Effector CD8-positive, alpha-beta T cell (primary cell): ENCODE data around the gene IL18BP.

ENCODE experiments used
- DNase-seq: peaks from one replicate; lab custom pipeline; 2025; lab: John Stamatoyannopoulos, UW

IL18BP gene

DNA sequence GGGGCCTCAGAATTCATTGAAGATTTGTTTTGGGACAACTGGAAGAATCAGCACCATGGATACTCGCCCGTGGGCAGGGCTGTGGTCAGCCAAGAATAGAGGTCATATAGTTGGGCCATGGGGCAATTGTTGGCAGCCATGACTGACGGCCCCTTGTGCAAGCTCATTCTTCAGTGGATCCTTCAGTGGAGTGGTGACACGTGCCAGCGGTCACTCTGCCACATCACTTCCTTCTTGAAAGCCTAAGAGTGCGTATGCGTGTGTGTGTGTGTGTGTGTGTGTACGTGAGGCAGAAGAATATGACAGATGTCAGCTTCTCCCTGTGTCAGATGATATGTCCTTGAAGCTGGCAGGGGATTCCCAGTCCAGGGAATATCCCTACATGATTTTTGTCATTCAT is 1.8 kb upstream of the IL18BP start:
- DNase-seq, result no peak

DNA sequence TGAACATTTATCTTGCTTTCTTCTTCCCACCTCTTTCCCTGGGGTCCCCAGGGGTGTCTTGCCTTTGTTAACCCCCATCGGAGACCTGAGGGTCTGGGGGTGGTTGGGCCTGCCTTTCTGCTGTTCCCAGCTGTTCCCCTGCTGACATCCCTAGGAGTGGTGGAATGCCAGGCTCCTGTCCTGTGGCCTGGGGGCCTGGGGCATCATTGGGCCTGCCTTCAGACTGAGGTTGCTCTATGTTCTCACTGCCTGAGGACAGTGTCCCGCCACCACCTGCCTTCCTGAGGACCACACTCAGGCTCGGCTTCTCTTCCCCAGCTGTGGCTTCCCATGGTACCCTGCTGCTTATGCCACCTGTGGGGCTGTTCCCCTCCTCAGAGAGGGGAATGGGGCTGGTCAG is 1.1 kb upstream of the IL18BP start:
- DNase-seq, result no peak

DNA sequence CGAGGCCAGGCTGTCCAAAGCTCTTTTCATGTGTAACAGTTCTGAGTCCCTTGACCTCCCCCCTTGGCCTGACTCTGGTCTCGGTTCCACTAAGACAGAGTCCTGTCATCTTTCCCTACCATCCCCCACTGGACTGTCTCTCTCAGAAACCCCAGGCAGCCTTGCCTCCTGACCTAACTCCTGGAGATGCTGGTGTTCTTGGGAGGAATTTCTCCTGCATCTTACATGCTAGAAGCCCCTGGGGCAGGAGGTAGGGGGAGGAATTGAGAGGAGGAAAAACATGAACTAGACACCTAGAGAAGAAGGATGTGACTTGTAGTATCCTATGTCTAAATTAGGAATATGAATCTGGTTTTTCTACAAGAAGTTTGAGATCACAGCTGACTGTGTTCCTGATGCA is 648 bp upstream of the IL18BP start:
- DNase-seq, result no peak

DNA sequence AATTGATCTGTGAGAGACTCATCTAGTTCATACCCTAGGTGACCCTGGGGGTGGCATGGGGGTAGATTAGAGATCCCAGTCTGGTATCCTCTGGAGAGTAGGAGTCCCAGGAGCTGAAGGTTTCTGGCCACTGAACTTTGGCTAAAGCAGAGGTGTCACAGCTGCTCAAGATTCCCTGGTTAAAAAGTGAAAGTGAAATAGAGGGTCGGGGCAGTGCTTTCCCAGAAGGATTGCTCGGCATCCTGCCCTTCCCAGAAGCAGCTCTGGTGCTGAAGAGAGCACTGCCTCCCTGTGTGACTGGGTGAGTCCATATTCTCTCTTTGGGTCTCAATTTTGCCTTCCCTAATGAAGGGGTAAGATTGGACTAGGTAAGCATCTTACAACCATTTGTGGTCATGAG is 653 bp downstream of the IL18BP start:
- DNase-seq, result no peak

DNA sequence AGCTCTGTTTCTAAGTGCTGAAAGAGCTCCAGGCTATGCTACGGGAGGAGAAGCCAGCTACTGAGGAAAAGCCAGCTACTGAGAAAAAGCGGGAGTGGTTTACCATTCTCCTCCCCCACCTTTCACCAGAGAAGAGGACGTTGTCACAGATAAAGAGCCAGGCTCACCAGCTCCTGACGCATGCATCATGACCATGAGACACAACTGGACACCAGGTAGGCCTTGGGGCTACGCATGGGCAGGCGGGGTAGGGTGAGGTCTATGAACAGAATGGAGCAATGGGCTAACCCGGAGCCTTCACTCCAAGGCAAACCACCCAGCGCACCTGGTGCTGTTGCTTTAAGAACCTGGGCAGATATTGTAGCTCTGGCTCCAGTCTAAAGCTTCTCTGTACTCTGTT is 1.1 kb downstream of the IL18BP start:
- DNase-seq, result no peak

DNA sequence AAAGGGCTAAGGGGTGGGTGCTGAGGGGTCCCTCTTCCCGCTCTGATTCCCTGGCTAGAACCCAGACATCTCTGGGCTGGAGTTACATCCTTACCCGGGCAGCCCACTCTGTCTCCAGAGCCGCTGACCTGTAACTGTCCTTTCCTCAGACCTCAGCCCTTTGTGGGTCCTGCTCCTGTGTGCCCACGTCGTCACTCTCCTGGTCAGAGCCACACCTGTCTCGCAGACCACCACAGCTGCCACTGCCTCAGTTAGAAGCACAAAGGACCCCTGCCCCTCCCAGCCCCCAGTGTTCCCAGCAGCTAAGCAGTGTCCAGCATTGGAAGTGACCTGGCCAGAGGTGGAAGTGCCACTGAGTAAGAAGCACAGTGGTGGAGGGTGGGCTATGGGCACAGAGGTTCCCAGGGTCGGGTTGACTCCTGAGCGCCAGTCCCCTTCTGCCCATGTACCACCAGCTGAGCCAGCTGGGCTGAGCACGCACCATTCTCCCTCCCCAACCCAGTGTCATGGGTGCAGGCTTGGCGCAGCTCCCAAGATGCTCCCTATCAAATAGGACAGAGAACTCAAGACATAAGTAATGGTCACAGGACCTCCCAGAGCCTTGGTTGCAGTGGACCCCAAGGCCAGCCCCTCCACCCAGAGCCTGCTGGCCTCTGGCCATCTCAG is 1.6 kb downstream of the IL18BP start:
- no peak for DNase-seq

DNA sequence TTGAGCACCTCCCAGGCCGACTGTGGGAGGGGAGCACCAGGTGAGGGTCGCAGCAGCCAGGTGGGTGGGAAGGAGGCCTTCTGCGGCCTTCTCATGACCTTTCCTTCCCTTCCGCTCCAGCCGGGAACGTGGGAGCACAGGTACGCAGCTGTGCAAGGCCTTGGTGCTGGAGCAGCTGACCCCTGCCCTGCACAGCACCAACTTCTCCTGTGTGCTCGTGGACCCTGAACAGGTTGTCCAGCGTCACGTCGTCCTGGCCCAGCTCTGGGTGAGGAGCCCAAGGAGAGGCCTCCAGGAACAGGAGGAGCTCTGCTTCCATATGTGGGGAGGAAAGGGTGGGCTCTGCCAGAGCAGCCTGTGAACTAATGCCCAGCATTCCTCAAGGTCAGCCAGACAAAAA is 2.6 kb downstream of the IL18BP start:
- no peak for DNase-seq

DNA sequence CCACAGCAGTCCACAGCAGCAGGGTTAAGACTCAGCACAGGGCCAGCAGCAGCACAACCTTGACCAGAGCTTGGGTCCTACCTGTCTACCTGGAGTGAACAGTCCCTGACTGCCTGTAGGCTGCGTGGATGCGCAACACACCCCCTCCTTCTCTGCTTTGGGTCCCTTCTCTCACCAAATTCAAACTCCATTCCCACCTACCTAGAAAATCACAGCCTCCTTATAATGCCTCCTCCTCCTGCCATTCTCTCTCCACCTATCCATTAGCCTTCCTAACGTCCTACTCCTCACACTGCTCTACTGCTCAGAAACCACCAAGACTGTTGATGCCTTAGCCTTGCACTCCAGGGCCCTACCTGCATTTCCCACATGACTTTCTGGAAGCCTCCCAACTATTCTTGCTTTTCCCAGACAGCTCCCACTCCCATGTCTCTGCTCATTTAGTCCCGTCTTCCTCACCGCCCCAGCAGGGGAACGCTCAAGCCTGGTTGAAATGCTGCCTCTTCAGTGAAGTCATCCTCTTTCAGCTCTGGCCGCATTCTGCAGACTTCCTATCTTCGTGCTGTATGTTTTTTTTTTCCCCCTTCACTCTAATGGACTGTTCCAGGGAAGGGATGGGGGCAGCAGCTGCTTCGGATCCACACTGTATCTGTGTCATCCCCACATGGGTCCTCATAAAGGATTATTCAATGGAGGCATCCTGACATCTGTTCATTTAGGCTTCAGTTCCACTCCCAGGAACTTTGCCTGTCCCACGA is 3.3 kb downstream of the IL18BP start:
- DNase-seq, result no peak

DNA sequence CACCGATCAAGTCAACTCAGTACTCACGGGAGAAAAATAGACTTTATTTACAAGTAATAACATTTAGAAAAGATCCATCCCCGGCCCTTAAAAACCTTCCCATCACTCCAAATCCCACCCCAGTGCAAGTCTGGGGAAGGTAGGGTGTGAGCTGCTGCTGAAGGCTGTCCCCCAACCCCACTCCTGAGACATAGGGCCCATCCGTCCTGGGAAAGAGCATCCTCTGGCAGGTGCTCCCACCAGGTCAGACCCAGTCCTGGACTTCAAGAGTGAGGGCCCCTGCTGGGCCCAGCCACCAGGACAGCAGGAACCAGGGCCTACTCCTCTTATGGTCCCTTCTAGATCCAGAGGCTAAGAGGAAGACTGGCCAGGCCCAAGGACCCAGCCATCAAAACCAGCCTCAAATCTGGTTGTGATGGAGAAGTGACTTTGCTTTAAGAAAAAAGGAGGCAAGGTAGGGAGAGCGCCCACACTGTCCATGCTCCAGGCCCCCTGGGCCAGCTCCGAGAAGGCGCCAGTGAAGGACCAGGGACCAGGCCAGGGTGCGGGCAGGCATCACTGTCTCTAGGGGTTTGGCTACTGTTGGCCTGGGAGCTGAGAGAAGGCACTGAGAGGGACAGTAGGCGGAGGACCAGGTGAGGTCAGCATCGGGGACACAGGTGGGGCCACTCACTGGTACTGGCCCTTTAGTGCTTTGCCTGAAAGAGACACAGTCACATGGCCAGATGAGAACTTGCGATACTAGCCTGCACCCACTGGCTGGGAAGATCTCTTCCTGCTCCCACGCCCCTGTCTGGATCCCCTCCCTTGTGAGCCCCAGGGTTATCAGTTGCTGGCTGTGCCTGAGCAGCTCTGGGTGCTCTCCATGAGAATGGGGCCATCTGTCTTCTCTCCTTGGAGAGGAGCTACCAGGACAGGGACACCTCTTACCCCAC is 4.4 kb downstream of the IL18BP start:
- no peak for DNase-seq

DNA sequence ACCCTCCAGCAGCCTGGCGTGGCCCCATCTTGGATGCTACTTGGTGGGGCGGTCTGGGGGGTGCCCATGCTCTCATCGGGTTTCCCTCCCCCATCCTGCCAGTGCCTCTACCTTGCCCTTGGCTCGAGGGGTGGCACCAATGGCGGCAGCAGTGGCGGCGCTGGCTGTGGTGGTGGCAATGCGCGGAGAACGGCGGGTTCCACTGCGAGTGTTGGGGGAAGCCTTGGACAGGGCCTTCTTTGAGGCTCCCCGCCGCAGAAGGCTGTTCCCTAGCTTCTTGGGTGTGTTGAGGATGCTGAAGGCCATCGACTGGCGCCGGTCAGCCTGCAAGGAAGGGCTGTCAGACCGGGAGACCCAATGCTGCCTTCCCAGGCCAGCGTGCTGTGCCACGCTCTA is 5.1 kb downstream of the IL18BP start:
- no peak for DNase-seq

DNA sequence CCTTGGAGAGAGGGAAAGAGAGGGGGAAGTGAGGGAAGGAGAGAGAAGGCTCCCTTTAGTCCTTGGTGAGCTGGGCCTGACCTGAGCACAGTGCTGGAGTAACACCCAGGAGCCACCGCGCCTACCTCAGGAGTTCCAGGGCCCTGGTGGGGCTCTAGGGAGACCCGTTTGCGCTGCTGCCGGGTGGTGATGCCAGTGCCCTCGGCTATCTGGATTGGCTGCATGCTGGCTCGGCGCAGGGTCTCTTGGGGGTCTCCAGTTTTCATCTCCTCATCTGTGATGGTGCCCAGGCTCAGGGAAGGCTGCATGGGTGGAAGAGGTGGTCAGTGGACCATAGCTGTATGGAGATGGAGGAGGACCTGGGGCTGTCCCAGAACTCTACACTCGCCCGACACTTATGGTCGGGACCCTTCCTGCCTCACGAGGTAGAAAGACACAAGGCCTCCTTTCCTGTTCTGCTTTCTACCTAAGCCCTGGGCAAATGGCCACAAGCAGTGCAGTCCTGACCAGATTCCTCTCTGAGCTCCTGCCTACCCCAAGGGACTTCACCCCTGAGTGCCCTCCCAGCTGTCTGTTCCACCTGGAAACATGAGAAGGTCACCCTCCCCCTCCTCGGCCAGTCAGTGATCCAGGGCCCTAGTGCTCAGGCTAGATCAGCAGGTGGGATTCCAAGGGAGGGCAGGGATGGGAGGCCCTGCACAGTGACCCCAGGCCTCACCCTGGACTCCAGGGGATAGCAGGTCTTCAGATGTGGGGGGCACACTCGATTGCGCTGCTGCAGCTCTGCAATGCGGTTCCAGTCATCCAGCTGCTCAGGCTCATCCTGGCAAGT is 6.0 kb downstream of the IL18BP start:
- no peak for DNase-seq

DNA sequence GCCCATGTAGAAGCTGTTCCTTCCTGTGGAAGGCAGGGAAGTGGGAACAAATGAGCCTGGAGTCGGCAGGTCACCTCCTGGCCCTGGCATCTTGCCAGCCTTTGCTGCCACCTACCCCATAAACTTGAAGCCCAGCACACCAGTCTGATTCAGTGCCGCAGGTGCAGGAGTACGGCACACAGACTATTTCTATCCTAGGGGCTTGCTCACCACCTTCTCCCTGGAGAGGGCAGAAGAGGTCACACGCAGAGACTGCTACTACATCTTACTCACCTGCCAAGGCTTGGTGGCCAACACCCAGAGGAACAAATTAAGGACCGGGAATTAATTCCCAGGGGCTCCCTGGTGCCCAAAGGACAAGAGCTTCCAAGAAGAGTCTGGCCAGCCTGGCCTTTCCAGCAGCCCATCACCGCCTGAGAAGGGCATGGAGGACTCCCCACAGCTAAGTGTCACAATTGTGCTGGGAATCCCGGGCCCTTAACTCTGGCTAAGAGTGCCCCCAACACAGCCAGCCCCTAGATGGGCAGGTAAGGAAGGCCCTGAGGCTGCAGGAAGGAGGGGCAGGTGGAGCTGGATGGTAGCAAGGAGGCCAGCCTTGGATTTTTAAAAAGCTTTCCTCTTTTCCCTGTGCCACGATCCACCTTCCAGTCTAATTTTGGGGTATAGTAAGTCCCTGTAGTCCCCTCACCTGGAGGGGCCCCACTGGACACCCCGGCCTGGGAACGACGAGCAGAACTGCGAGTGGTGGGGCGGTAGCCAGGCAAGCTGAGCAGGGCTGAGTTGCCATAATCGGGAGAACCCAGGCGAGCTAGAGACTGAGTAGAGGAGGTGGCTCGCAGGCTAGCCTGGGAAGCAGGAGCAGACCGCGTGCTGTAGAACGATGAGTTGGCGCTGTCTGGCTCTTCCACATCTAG is 6.9 kb downstream of the IL18BP start:
- DNase-seq, result no peak

DNA sequence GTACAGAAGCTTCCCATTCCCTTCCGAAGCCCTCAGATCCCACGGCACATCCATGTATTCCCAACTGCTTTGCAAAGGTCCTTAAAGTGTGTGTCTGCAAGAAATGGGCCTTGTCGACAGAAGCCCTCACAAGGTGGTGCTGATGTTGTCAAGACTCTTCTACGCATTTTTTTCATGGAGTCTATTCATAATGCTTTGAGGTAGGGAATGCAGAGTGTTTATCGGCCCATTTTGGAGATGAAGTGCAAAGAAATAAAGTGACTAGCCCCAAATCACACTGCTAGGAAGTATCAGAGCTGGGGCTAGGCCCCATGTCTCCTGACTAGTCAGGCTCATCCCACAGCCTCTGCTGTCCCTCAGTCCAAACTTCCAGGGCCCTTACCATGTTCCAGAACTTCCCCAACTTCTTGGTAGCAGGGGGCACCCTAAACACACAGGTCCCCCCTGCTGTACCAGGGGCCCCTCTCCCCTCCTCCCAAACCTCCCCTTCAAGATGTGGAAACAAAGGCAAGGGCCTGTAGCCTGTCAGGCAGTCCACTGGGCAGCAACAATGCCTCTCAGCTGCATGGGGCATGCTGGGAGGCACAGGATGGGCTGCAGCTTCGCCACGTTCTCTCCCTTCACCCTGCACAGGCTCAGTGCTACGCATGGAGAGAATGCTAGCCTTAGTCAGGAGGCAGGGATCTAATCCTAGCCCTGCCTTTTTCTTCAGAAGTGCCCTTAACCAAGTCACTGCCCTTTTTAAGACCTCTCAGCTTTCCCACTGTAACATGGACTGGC is 7.8 kb downstream of the IL18BP start:
- no peak for DNase-seq

DNA sequence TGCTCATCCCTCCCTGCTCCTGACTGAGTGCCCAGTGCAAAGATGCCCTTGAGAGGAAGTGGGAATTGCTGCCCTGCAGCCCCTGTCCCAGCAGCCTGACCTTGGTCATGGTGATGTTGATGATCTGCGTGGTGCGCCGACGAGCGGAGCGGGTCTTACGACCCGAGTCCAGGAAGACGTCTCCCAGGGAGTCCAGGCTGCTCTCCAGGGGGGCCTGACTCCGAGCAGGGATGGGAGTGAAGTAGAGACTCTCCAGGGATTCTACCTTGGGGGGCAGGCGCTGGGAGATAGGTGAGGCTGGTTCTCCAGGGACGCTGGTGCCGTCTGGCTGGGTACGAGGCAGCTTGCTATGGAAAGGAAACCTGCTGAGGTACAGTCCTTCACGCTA is 8.4 kb downstream of the IL18BP start:
- DNase-seq, result no peak

DNA sequence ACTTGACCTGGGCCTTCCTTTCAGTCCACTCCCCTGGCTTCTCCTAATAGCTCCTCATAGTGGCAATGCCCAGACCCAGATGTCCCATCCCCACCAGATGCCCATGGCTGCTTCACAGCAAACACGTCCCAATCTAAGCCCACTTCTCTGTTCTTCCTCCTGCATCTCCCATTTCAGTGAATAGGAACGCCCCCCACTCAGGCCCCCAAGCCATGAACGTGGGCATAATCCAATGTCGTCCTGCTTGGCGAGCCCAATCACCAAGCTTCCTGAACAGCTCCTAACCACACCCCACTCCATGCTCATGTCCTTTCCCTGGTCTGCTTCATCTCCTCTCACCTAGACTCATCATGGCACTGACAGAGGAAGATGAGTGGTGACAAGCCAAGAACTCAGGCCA is 8.9 kb downstream of the IL18BP start:
- no peak for DNase-seq

DNA sequence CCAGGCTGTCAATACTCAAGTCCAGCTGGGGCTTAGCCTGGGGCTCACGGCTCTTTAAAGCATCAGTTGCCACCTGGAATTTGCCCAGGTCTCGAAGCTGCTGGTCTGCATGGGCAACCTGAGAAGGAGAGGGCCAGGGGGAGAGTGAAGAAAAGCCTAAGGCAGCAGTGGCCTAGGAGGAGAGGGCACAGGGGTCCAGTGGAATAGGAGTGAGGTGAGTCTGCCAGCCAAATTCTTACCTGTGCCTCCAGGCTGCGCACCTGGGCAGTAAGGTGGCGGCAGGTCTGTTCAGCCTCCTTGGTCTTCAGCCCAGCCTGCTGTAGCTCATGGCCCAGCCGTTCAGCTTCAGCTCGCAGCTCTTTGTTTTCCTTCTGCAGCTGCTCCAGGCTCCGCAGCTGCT is 10.0 kb downstream of the IL18BP start:
- no peak for DNase-seq

DNA sequence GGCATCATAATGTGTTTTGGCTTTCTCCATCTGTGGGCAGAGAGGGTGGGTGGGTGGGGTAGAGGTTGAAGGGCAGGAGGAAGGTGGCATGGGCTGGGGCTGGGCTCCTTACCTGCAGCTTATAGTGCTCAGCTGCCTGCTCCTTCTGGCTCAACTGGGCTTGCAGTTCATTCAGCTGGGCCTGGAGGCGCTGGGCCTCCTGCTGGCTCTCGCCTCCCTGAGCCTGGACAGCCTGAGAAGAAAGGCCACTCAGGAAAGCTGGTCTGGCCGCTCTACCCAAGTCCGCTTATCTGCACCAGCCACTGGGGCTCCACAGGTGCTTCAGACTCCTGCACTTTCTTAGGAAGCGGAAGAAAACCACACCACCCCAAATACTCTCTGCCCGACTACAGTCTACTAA is 10.4 kb downstream of the IL18BP start:
- no peak for DNase-seq

DNA sequence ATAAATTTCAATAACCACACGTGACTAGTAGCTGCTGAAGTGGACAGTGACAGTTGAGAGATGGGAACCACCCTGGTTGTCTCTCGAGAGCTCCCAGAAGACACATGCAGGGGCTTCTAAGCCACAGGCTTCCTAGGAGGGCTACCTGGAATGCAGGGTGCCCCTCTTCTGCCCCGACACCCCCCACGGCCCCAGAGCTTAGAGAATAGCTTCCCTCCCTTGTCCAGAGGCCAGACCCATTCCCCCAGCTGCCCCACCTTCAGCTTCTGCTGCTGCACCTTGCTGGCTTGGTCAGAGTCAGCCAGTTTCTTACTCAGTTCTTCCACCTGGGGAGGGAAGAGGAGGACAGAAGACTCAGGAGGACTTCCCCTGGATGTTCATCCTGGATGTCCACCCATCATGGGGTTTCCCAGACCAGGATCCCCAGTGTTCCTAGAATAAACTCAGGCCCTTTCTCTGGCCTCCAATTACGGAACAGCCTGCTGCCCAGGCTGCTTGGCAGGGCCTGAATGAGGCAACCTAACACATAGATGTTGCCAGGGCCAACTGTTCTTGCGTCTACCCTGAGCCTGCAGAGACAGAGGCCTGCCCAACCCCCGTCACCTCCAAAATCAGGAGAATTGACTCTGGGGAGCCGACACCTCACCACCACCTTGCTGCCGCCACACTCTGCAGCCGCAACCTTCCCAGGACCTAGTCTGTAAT is 12.0 kb downstream of the IL18BP start:
- DNase-seq, result no peak

DNA sequence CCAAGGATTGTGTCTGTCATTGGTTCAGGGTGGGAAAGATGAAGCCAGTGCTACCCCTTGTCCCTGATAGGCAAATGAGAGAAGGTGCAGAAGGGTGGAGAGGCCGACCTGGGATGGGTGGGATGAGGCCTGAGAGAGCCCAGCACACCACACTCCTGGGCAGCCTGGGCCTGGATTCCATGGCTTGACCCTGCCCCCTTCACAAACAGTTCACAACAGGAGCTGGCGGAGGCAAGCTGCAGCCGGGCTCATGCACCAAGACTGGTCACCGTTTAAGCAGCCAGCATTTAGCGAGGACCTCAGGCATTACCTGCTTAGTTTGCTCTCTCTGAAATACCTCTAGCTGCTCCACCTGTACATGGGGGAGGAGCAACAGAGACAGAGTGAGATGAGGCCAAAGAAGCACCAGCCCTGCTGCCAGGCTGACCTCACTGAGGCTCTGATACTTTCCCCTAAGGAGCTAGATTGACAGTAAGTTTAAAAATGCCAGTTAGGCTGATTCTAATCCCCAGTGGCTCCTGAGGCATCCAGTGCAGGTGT is 13.5 kb downstream of the IL18BP start:
- DNase-seq, result no peak
